Activated CD8-positive, alpha-beta memory T cell treated with anti-CD3 and anti-CD28 coated beads, Interleukin-2, amount 50 U/mL, for 1 hour (primary cell): Measurements from ENCODE around the gene A4GALT.

Source experiments
- DNase-seq: peaks from one replicate; pipeline ENCODE4 v3.0.0-alpha.2; 2020; ENCODE audit errors: extremely low read depth

Gene A4GALT

DNA sequence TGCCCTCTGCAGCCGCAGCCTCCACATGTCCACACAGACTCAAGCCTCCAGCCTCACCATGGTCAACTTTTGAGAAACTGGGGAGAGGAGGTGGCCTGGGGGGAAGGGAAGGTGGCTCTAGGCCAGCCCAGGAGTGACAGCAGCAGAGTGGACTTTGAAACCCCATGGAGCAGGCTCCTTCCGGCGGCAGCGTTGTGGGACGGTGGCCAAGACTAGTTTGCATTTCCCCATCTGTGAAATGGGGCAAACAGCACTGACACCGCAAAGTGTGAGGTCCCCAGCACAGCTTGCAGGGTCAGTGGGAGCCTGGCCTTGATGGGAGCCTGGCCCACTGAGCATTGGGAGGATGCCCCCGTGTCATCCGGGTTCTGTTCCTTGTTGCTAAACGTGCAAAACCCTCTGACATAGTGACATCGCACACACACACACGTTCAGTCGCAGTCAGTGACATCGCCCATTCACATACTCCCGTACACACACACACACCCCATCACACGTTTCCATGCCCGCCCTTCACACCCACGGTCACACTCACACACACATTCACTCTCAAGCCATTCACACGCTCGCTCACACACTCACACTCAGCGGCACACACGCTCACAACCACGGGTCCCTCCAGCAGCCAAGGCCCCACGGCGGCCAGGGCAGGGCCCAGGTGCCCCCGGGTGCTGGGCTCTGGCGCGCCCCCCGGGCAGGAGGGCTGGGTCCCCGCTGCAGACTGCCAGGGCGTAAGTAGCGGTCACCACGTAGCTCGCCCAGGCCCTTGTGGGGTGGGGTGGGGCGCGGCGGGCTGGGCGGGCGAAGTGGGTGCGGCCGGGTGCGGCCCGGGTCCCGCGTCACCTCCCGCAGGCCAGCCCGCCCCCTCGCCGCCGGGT is 72.1 kb downstream of the A4GALT start:
- DNase-seq = no peak

DNA sequence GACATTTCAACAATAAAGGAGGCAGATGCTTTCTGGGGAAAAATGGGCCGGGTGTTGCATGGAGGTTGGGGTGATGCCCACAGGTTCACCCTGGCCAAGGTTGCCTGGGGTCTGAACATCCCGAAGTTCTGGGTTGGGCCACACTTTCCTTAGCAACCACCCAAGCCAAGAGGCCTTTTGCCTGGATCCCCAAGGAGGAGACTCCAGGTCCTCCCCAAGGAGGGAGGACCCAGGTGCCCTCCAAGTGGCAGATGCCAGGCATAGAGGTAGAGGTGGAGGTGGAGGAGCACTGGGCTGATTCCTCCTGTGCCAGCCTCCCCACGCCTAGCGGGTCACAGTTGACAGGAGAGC is 72.7 kb downstream of the A4GALT start:
- DNase-seq = no peak

GRCh38 chr22:42646569-42647525 is 73.8 kb downstream of the A4GALT start:
- no peak for DNase-seq

GRCh38 chr22:42645938-42646568 is 74.6 kb downstream of the A4GALT start:
- DNase-seq = no peak

- no peak for DNase-seq
Measured at GRCh38 chr22:42645341-42645937, 75.2 kb downstream of the A4GALT start.

DNA sequence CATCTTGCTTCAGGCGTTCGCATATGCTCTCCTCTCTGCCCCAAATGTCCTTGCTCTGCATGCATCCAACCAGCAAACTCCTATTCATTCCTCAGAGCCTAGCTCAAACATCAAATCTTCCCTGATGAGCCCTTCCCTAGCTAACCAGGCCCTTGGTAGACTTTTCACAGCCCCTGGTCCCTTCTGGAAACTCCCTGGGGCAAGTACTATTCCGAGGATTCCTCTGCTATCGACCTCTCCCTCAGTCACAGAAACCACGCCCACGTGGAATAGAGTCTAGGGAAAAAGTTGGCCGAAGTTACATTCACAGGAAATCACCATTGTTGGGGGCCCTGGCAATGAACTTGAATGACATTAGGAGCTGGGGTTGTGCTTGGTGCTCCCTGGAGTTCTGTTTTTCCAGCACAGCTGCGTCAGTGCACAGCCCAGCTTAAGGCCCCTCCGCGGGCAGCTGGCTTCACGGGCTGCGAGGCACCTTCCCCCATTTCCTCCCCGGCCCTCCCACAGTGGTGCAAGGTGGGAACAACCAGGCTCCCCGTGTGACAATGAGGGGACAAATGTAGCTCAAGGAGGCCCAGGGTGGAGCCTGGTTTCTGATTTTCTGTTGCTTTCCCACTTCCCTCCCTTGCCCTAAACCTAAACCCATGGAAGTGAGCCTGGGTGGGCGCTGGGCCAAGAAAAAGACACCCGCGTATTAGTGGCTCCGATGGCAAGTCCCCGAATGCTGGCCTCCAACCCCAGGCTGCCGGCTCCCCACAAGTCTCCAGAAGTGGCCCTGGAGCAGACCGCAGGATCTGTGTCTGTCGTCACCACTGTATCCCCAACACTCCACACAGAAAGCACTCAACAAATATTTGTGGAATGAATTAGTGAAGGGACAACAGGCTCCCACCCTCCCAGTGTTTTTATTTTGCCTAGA is 76.0 kb downstream of the A4GALT start:
- no peak for DNase-seq

- no peak for DNase-seq
Measured at GRCh38 chr22:42643634-42644421, 76.8 kb downstream of the A4GALT start.

DNA sequence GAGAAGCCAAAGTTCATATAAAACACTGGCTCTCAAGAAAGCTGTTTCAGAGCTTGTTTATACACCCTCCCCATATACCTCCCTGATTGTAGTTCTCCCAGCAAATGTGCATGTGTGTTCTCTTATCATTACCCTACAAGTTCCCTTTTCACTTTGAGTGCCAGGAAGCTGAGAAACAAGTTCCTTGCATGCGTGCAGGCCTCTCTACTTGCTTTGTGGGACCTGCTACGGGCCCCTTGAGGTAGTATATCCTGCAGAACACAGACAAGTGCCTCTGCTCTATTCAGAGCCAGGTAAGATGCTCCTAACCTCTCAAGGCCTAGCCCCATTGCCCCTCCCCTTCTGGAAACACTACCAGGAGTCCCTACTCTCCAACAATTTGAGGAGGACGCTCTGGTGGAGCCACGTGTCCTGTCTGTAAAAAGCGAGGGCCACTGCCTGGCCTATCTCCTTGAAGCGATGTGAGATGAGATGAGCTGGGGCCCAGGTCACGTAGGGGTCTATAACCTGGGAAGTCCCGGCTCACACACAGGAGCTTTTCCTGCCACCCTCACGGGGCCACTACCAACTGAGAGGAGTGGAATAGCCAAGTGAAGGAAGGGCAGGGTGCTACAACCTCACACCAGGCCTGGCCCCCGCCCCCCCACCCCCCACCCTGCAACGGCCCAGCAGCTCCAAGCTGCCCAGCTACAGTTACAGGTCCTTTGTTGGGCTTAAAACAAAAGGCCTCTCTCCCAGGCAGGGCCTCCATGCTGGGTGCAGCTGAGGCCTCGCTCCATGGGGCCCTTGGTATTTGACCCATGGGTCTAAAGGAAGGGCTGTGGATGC is 77.7 kb downstream of the A4GALT start:
- DNase-seq = no peak
